ENCODE results near the gene ICAM2. TPM values are rescaled to one million over a fixed set of nuclear protein-coding genes. Genes with fewer than 3 reads are reported as not detected.

Gene ICAM2
- total RNA-seq, 1 donor from 2014 or later, result 55.7 TPM

- DNase-seq (ENCODE audit: extremely low spot score in 2 of 2), result no peak
- Histone ChIP-seq H3K27me3 (no peaks in the 10 kb centered on the region), H3K4me1 (peaks cover 14% of the 10 kb centered on the region), H3K4me3 (no peak overlapping the region), H3K36me3 (no peaks in the 10 kb centered on the region), H3K9me3 (no peaks in the 10 kb centered on the region), H3K27ac (no peak overlapping the region)
- intact Hi-C loops (cut with DNase I), result no loop called here
- TF ChIP-seq CTCF (IDR thresholded peaks at IDR 0.05), result no peak
- TF ChIP-seq POLR2AphosphoS5 (IDR thresholded peaks at IDR 0.05; ENCODE audit: insufficient read depth in 1 of 2, low read depth in 1 of 2), result no peak
- no peak for TF ChIP-seq POLR2A (IDR thresholded peaks at IDR 0.05)
These were observed 60.4 kb downstream of the ICAM2 start for GRCh38 chr17:63960006-63960405.

- no peak for TF ChIP-seq POLR2A (IDR thresholded peaks at IDR 0.05)
- TF ChIP-seq POLR2AphosphoS5 (IDR thresholded peaks at IDR 0.05; ENCODE audit: insufficient read depth in 1 of 2, low read depth in 1 of 2), result no peak
- TF ChIP-seq CTCF (IDR thresholded peaks at IDR 0.05), result no peak
- no peak for DNase-seq (ENCODE audit: extremely low spot score in 2 of 2)
- intact Hi-C loops (cut with DNase I), result no loop called here
- H3K36me3 ChIP-seq, result no peaks in the 10 kb centered on the region
- H3K9me3 ChIP-seq, result no peaks in the 10 kb centered on the region
- peaks cover 5% of the 10 kb centered on the region for H3K4me1 ChIP-seq
- no peak overlapping the region for H3K4me3 ChIP-seq
- no peaks in the 10 kb centered on the region for H3K27me3 ChIP-seq
- H3K27ac ChIP-seq, result no peak overlapping the region
These were observed 64.0 kb downstream of the ICAM2 start for GRCh38 chr17:63956296-63956920.

- intact Hi-C loops (cut with DNase I), result no loop called here
- H3K36me3 ChIP-seq, result no peaks in the 10 kb centered on the region
- no peaks in the 10 kb centered on the region for H3K9me3 ChIP-seq
- no peak overlapping the region for H3K4me3 ChIP-seq
- H3K4me1 ChIP-seq, result no peaks in the 10 kb centered on the region
- TF ChIP-seq CTCF (IDR thresholded peaks at IDR 0.05) (no peak), POLR2A (IDR thresholded peaks at IDR 0.05) (no peak), POLR2AphosphoS5 (IDR thresholded peaks at IDR 0.05; ENCODE audit: insufficient read depth in 1 of 2, low read depth in 1 of 2) (no peak)
- H3K27ac ChIP-seq, result no peak overlapping the region
- no peak for DNase-seq (ENCODE audit: extremely low spot score in 2 of 2)
- no peaks in the 10 kb centered on the region for H3K27me3 ChIP-seq
These were observed 64.6 kb downstream of the ICAM2 start for GRCh38 chr17:63955791-63956190.

GRCh38 chr17:63955232-63955631 lies 65.2 kb downstream of the ICAM2 start:
- intact Hi-C loops (cut with DNase I), result no loop called here
- H3K36me3 ChIP-seq, result no peaks in the 10 kb centered on the region
- H3K4me1 ChIP-seq, result no peaks in the 10 kb centered on the region
- no peak overlapping the region for H3K27ac ChIP-seq
- H3K4me3 ChIP-seq, result no peak overlapping the region
- DNase-seq (ENCODE audit: extremely low spot score in 2 of 2), result no peak
- TF ChIP-seq POLR2AphosphoS5 (IDR thresholded peaks at IDR 0.05; ENCODE audit: insufficient read depth in 1 of 2, low read depth in 1 of 2), result no peak
- TF ChIP-seq CTCF (IDR thresholded peaks at IDR 0.05), result no peak
- TF ChIP-seq POLR2A (IDR thresholded peaks at IDR 0.05), result no peak
- H3K27me3 ChIP-seq, result no peaks in the 10 kb centered on the region
- no peaks in the 10 kb centered on the region for H3K9me3 ChIP-seq

GRCh38 chr17:63954402-63955063 lies 65.9 kb downstream of the ICAM2 start:
- Histone ChIP-seq H3K4me3 (no peak overlapping the region), H3K27me3 (no peaks in the 10 kb centered on the region), H3K9me3 (no peaks in the 10 kb centered on the region), H3K4me1 (no peaks in the 10 kb centered on the region), H3K27ac (no peak overlapping the region), H3K36me3 (no peaks in the 10 kb centered on the region)
- no peak for DNase-seq (ENCODE audit: extremely low spot score in 2 of 2)
- intact Hi-C loops (cut with DNase I), result no loop called here
- TF ChIP-seq CTCF (IDR thresholded peaks at IDR 0.05) (no peak), POLR2A (IDR thresholded peaks at IDR 0.05) (no peak), POLR2AphosphoS5 (IDR thresholded peaks at IDR 0.05; ENCODE audit: insufficient read depth in 1 of 2, low read depth in 1 of 2) (no peak)

Measured in vagina (tissue), 2 donors.